SK-N-SH (cell line): ENCODE data around the gene CD300C. TPM values are rescaled to one million over a fixed set of nuclear protein-coding genes. Genes with fewer than 3 reads are reported as not detected.

Source experiments
- CTCF ChIA-PET: fragments of 300-600, 350-600 bp; formaldehyde crosslinking; extraction: SDS; loops from one replicate; lab custom pipeline; 2021; lab: Yijun Ruan, JAX
- POLR2A ChIA-PET: fragments of 350-600 bp; sonication (Branson Sonifier 250); formaldehyde crosslinking; extraction: SDS; loops from one replicate; lab custom pipeline; 2020; ENCODE audit warnings: antibody characterized with exemption, inconsistent platforms; lab: Yijun Ruan, JAX
- DNase-seq: peaks from one replicate; pipeline ENCODE4 v3.0.0; 2012
- H2AFZ ChIP-seq: fragments of 200-600 bp; sonication (generic); 2 replicates; pipeline ENCODE4 v1.8.1; 2016; ENCODE audit warnings: antibody characterized with exemption, mild to moderate bottlenecking, low read depth
- H3F3A ChIP-seq: fragments of 200-600 bp; sonication (generic); replicated peaks from 2 replicates; pipeline ENCODE3; 2016; ENCODE audit warnings: antibody characterized with exemption, mild to moderate bottlenecking; ENCODE audit not compliant: insufficient read depth
- H3K27ac ChIP-seq, 2 experiments: fragments of 200-500 bp in 1 of 2; fragments of 200-600 bp in 1 of 2; sonication (Bioruptor generic) in 1 of 2; sonication (generic), shearing (Covaris generic) in 1 of 2; 2 replicates each; pipeline versions ENCODE4 v1.5.1 to v1.6.1; 2014 to 2016; ENCODE audit warnings: low read depth in 2 of 2, inconsistent platforms in 1 of 2, low read length in 1 of 2, mild to moderate bottlenecking in 1 of 2, mixed read lengths in 1 of 2
- H3K27me3 ChIP-seq: fragments of 200-600 bp; sonication (generic), shearing (Covaris generic); 2 replicates; pipeline ENCODE4 v1.6.1; 2016; ENCODE audit warnings: mixed run types; ENCODE audit not compliant: insufficient read depth
- H3K36me3 ChIP-seq, 2 experiments: fragments of 200-500 bp in 1 of 2; fragments of 200-600 bp in 1 of 2; sonication (Bioruptor generic) in 1 of 2; sonication (generic) in 1 of 2; replicated peaks in 1 of 2; 2 replicates each; pipeline versions ENCODE3 to v1.5.1; 2014 to 2016; ENCODE audit warnings: low read length in 1 of 2, mild to moderate bottlenecking in 1 of 2; ENCODE audit not compliant: insufficient read depth in 2 of 2, control insufficient read depth in 1 of 2
- H3K4me1 ChIP-seq, 2 experiments: fragments of 200-500 bp in 1 of 2; fragments of 200-600 bp in 1 of 2; sonication (Bioruptor generic) in 1 of 2; sonication (generic), shearing (Covaris generic) in 1 of 2; 2 replicates each; pipeline versions ENCODE4 v1.5.1 to v1.6.1; 2014 to 2016; ENCODE audit warnings: low read depth in 1 of 2, low read length in 1 of 2, mixed run types in 1 of 2; ENCODE audit not compliant: insufficient read depth in 2 of 2, control insufficient read depth in 1 of 2
- H3K4me2 ChIP-seq: fragments of 200-600 bp; sonication (generic), shearing (Covaris generic); 2 replicates; pipeline ENCODE4 v1.6.1; 2017; ENCODE audit warnings: mixed run types
- H3K4me3 ChIP-seq, 2 experiments: fragments of 200-500 bp in 1 of 2; fragments of 200-600 bp in 1 of 2; sonication (Bioruptor generic) in 1 of 2; sonication (generic), shearing (Covaris generic) in 1 of 2; 2 replicates each; pipeline versions ENCODE4 v1.5.1 to v1.8.1; 2014 to 2016; ENCODE audit warnings: low read depth in 2 of 2, inconsistent platforms in 1 of 2, low read length in 1 of 2, mild to moderate bottlenecking in 1 of 2, mixed read lengths in 1 of 2, moderate library complexity in 1 of 2
- H3K79me2 ChIP-seq: fragments of 200-600 bp; sonication (generic); 2 replicates; pipeline ENCODE4 v1.8.1; 2017; ENCODE audit warnings: mild to moderate bottlenecking; ENCODE audit not compliant: insufficient read depth
- H3K9ac ChIP-seq: fragments of 200-600 bp; sonication (generic); 2 replicates; pipeline ENCODE4 v1.6.1; 2017; ENCODE audit warnings: mixed run types
- H3K9me2 ChIP-seq: fragments of 200-600 bp; sonication (generic); 2 replicates; pipeline ENCODE4 v1.6.1; 2017; ENCODE audit warnings: mixed run types
- H3K9me3 ChIP-seq: fragments of 200-600 bp; sonication (generic); 2 replicates; pipeline ENCODE4 v1.6.1; 2017; ENCODE audit warnings: mixed run types, mild to moderate bottlenecking, moderate library complexity
- H4K20me1 ChIP-seq: fragments of 200-600 bp; sonication (generic); 2 replicates; pipeline ENCODE4 v1.6.1; 2017; ENCODE audit warnings: mild to moderate bottlenecking, mixed run types; ENCODE audit not compliant: insufficient read depth
- CHD2 ChIP-seq: fragments of 150-350 bp; IDR thresholded peaks from 2 replicates; pipeline ENCODE4 v1.6.1; 2018; ENCODE audit warnings: low read length; ENCODE audit not compliant: partially characterized antibody
- ELF1 ChIP-seq: IDR thresholded peaks from 2 replicates; pipeline ENCODE4 v1.4.0; 2012
- EP300 ChIP-seq, 2 experiments: IDR thresholded peaks; 2 replicates each; pipeline versions ENCODE4 v1.4.0 to v1.6.1; 2012; ENCODE audit warnings: borderline replicate concordance in 1 of 2, low read depth in 1 of 2, low read length in 1 of 2
- FOSL2 ChIP-seq: IDR thresholded peaks from 2 replicates; pipeline ENCODE4 v1.4.0; 2012; ENCODE audit warnings: low read depth, mild to moderate bottlenecking, moderate library complexity, borderline replicate concordance
- FOXJ3 ChIP-seq: sonication (generic); formaldehyde crosslinking; IDR thresholded peaks from 2 replicates; pipeline ENCODE4 v1.5.1; 2020; ENCODE audit warnings: mild to moderate bottlenecking, missing genetic modification reagents
- GABPA ChIP-seq: IDR thresholded peaks from 2 replicates; pipeline ENCODE4 v1.4.0; 2012; ENCODE audit warnings: low read depth, mild to moderate bottlenecking
- GATA2 ChIP-seq: sonication (generic); formaldehyde crosslinking; IDR thresholded peaks from 2 replicates; pipeline ENCODE4 v1.5.0; 2020; ENCODE audit warnings: mild to moderate bottlenecking, missing genetic modification reagents
- RFX5 ChIP-seq: IDR thresholded peaks from 2 replicates; pipeline ENCODE4 v1.6.1; 2012; ENCODE audit warnings: mild to moderate bottlenecking, improper control_type of control experiment, low read length
- RXRA ChIP-seq: IDR thresholded peaks from 2 replicates; pipeline ENCODE4 v1.4.0; 2012; ENCODE audit warnings: low read depth, mild to moderate bottlenecking, borderline replicate concordance
- SIN3A ChIP-seq: IDR thresholded peaks from 2 replicates; pipeline ENCODE4 v1.6.1; 2012; ENCODE audit warnings: low read depth, mild to moderate bottlenecking, low read length, moderate library complexity, borderline replicate concordance
- TCF12 ChIP-seq: IDR thresholded peaks from 2 replicates; pipeline ENCODE4 v1.4.0; 2012
- TEAD4 ChIP-seq: IDR thresholded peaks from 2 replicates; pipeline ENCODE4 v1.4.0; 2012; ENCODE audit warnings: mild to moderate bottlenecking, borderline replicate concordance; ENCODE audit not compliant: insufficient read depth
- WGBS: methylation state at CpG from one replicate; pipeline ENCODE4 v1.1.6; 2017; ENCODE audit warnings: low lambda C conversion rate; 5-methylcytosine and 5-hydroxymethylcytosine counted together
- polyA plus RNA-seq, 3 experiments: library from polyadenylated mRNA; depleted of rRNA; stranded (reverse); fragments of >200 nt; gene quantifications; 2 replicates each; pipeline ENCODE4 v1.2.3, GENCODE V29; 2012

CD300C gene
- polyA plus RNA-seq, 1 of the 3 experiments (the other 2 are of a cell fraction), result not detected

GRCh38 chr17:74543406-74543805 is 2.5 kb downstream of the CD300C start (continued):
- TF ChIP-seq GABPA, result no peak
- no peak for TF ChIP-seq TEAD4

DNA sequence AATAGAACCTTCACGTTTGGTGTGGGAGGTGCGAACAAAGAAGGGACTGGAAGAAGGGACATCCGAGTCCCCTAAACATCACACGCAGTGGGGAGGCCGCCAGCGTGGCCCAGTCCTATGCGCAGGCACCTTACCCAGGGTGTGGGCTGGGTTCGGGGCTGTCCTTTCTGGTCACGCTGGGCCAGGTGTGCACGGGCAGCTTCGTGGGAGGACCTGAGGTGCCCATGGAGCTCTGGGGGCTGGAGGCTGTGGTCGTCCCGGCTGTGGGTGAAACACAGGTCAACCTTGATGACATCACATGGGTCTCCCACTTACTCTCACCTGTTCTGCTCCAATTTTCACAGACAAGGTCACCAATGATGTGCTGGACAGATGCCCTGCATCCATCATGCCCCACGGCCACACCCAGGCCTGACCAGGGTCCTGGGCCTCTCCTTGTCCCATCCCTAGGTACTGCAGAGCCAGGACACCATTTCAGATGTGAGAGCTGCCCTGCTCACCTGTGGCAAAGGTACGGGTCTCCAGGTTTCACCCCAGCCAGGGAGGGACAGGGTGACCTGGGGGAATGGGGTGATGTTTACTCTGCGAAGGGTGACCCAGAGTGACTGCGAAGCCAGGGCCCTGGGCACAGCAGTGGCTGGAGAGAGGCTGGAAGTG is 3.1 kb downstream of the CD300C start:
- no peak for TF ChIP-seq CHD2
- no peak for TF ChIP-seq ELF1
- no peak for TF ChIP-seq TCF12
- no peak for TF ChIP-seq SIN3A
- TF ChIP-seq GATA2, result no peak
- Histone ChIP-seq H3K27ac (no peak overlapping the region), H3K9me2 (no peaks in the 10 kb centered on the region), H3K4me1 (no peaks in the 10 kb centered on the region), H3K4me3 (no peak overlapping the region), H3K36me3 (no peaks in the 10 kb centered on the region), H3F3A (no peaks in the 10 kb centered on the region), H3K9ac (no peak overlapping the region), H3K27me3 (no peaks in the 10 kb centered on the region), H3K79me2 (no peaks in the 10 kb centered on the region), H2AFZ (no peak overlapping the region), H3K4me2 (no peak overlapping the region), H4K20me1 (no peaks in the 10 kb centered on the region), H3K9me3 (no peaks in the 10 kb centered on the region; the same call in 1 of the 2 replicates)
- DNase-seq, result no peak
- ChIA-PET POLR2A (no interaction called here), CTCF (interaction anchor here (0.6 to 2.4 kb wide), 6 partner anchors 9 to 194 kb away, joined by 3 to 8 read pairs (median 4); partner anchors contain the start of gene RAB37)
- WGBS, result 45% methylated on average over 13 of the region's 17 CpGs

DNA sequence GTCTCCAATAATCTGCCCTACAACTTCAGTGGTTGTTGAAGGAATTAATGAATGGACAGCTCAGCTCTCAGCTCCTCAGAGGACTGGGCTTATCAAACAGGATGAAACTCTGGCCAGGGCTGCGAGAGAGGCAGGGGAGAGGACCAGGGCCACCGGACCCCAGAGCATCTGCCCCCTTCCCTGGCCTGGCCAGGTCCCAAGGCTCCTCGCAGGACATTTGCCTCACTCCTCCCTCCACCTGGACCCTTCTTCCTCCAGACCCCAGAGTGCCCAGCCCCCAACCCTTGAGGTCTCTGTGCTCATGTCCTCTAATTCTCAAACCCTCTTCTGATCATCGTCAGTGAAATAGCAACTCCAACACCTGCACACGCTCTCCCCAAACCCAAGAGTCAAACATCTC is 3.7 kb downstream of the CD300C start:
- H3K27me3 ChIP-seq, result no peaks in the 10 kb centered on the region
- H3K4me2 ChIP-seq, result no peak overlapping the region
- no peak overlapping the region for H3K27ac ChIP-seq
- ChIA-PET CTCF (interaction anchor here (1.1 to 2.4 kb wide), 3 partner anchors 10 to 174 kb away, joined by 5 to 8 read pairs (median 6); partner anchors contain the start of gene CD300H), POLR2A (no interaction called here)
- DNase-seq, result no peak
- no peaks in the 10 kb centered on the region; the same call in 1 of the 2 replicates for H3K9me3 ChIP-seq
- no peak overlapping the region for H3K4me3 ChIP-seq
- H2AFZ ChIP-seq, result no peak overlapping the region
- no peaks in the 10 kb centered on the region for H3K79me2 ChIP-seq
- H3K9me2 ChIP-seq, result no peaks in the 10 kb centered on the region
- TF ChIP-seq EP300 (IDR thresholded peaks at IDR 0.05; ENCODE audit: borderline replicate concordance in 1 of 2, low read depth in 1 of 2, low read length in 1 of 2) (no peak), FOXJ3 (CRISPR knock-in tag) (no peak), ELF1 (no peak), RFX5 (no peak), RXRA (no peak), FOSL2 (no peak)
- H3K36me3 ChIP-seq, result no peaks in the 10 kb centered on the region
- WGBS, result 59% methylated on average over 5 of the region's 5 CpGs
- H3K9ac ChIP-seq, result no peak overlapping the region
- H3K4me1 ChIP-seq, result no peaks in the 10 kb centered on the region
- no peaks in the 10 kb centered on the region for H3F3A ChIP-seq
- no peaks in the 10 kb centered on the region for H4K20me1 ChIP-seq
